Neural cell (in vitro differentiated cells): ENCODE data around the gene BANP.
"Not testable (repeated sequence)": the region's sequence is repeated elsewhere in the genome, so short reads cannot be mapped to it uniquely, and the experiment has no call there.

Experiments
- POLR2AphosphoS5 ChIP-seq: IDR thresholded peaks from 2 replicates; pipeline ENCODE4 v1.6.1; 2012
- TAF1 ChIP-seq: IDR thresholded peaks from 2 replicates; pipeline ENCODE4 v1.6.1; 2012; ENCODE audit warnings: low read depth
- TF ChIP-seq, protein P1 (sequence below): fragments of 450-650 bp; IDR thresholded peaks from 2 replicates; pipeline ENCODE4 v1.5.1; 2014; ENCODE audit warnings: antibody characterized with exemption, mild to moderate bottlenecking, moderate library complexity; ENCODE audit not compliant: poor library complexity, severe bottlenecking

DNA sequence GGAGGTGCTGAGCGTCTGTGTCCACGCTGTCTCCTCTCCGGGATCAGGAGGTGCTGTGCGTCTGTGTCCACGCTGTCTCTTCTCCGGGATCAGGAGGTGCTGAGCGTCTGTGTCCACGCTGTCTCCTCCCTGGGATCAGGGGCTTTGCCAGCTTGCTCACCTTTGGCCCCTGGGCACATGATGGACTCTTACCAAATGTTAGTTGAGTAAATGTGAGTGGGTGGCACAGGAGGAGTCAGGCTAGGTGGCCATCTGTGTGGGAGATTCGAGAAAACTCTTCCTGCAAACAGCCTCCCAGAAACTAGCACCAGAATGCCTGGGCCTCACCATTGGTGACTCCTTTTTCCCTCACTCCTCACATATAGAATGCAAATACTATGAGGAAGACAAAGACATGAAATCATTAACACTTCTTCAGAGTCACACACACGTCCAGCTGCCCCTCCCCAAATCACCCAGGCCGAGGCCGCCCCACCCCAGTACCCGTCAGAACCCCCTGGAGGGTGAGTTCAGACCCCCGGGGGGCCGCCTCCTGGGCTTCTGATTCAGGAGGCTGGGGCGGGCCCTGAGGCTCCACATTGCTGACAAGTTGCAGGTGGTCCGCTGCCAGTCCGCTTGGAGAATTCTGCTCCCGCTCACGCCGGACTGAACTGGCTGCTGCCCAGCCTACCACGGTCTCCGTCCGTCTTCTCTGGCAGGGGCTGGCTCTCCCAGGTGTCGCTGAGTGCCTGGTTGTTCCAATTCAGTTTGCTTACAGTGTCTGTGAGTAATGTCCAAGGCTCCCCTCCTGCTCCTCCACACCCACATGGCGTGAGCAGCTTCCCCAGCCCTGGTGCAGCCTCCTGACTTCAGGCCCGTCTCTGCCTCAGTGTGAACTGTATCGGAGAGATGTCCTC is 158.7 kb downstream of the BANP start:
- TF ChIP-seq POLR2AphosphoS5, TAF1: not testable (repeated sequence)
- TF ChIP-seq, protein P1, sequence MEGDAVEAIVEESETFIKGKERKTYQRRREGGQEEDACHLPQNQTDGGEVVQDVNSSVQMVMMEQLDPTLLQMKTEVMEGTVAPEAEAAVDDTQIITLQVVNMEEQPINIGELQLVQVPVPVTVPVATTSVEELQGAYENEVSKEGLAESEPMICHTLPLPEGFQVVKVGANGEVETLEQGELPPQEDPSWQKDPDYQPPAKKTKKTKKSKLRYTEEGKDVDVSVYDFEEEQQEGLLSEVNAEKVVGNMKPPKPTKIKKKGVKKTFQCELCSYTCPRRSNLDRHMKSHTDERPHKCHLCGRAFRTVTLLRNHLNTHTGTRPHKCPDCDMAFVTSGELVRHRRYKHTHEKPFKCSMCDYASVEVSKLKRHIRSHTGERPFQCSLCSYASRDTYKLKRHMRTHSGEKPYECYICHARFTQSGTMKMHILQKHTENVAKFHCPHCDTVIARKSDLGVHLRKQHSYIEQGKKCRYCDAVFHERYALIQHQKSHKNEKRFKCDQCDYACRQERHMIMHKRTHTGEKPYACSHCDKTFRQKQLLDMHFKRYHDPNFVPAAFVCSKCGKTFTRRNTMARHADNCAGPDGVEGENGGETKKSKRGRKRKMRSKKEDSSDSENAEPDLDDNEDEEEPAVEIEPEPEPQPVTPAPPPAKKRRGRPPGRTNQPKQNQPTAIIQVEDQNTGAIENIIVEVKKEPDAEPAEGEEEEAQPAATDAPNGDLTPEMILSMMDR = not testable (repeated sequence)
